Activated CD4-positive, alpha-beta T cell treated with anti-CD3 and anti-CD28 coated beads for 48 hours (primary cell): ENCODE data around the gene SELP.
"Not testable (repeated sequence)": the region's sequence is repeated elsewhere in the genome, so short reads cannot be mapped to it uniquely, and the experiment has no call there.

Source experiments
- DNase-seq: peaks from one replicate; pipeline ENCODE4 v3.0.0-alpha.2; 2020

Gene SELP

DNA sequence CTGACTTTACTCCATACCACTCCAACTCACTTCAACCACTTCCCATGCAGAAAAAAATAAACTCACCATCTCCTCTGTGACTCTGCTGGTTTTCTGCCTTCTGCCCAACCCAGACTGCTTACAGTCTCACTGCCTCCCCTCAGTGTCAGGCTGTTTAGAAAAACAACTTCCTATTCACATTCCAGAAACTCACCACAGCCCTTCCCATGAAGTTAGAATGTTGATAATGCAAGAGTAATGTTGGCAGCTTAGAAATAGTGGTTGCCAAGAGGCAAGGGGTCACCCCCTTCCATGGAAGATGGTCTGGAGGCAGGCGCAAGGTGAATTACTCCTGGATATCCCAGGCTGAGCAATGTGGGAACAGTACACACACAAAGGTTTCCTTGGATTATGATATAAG is at the start of gene SELP:
TSS of gene SELP (minus strand) at position 119 of the 400 bp plus-strand sequence. CDS start at position 69, 50 bp downstream.
- DNase-seq, result no peak

DNA sequence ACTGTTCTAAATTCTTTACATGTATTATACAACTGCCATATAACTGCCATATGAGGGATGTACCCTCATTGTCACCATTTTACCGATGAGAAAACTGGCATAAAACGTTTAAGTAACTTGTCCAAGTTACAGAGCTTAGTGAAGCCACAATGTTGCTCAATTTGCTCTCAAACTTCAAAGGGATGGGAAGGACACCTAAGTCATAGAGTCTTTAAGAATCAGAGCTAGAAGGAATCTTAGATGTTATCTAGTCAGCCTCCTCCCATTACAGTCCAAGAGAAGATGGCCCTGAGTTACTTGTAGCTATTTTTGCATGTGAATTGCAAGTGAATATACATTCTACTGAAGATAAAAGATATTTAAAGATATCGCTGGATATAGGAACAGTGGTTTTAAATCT is 49.8 kb upstream of the SELP start:
- DNase-seq, result no peak

DNA sequence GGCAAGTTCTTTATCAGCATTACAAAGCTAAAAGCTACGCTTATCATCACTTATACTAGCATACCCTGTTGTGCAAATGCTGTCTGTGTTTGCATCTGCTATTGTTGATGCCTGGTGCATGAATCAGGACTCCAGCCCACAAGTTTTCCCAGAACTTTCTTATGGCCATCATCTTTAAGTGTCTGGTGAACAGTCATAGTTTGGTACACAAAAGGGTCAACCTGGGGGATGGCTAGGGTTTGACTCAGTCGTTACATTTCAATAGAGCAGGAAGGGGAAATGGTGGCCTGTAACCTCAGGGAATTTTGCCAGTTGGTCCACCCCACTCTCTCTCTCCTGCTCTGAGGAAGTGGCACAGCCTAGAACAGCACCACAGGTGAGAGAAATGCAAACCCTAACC is 46.1 kb upstream of the SELP start:
- DNase-seq, result no peak

DNA sequence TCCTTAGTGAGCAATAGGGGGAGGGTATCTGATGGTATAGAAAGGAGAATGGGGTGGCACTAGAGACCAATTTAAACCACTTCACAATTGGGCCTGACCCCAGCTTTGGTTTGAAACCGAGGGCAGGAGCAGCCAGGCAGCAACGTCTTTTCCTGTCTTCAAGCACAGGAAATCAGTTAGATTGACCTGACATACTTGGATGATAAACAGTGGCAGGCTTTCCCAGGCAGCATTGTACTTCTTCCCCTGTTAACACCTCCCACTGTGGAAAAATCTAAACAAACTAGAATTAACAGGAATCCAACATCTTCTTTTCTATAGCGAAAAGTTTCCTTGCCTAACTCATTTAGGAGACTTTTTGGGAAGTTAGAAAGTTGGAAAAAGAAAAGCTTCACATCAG is 40.9 kb upstream of the SELP start:
- no peak for DNase-seq

DNA sequence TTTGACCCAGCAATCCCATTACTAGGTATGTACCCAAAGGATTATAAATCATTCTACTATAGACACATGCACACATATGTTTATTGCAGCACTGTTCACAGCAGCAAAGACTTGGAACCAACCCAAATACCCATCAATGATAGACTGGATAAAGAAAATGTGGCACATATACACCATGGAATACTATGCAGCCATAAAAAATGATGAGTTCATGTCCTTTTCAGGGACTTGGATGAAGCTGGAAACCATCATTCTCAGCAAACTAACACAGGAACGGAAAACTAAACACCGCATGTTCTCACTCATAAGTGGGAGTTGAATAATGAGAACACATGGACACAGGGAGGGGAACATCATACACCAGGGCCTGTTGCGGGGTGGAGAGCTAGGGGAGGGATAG is 40.3 kb upstream of the SELP start:
- not testable (repeated sequence) for DNase-seq

DNA sequence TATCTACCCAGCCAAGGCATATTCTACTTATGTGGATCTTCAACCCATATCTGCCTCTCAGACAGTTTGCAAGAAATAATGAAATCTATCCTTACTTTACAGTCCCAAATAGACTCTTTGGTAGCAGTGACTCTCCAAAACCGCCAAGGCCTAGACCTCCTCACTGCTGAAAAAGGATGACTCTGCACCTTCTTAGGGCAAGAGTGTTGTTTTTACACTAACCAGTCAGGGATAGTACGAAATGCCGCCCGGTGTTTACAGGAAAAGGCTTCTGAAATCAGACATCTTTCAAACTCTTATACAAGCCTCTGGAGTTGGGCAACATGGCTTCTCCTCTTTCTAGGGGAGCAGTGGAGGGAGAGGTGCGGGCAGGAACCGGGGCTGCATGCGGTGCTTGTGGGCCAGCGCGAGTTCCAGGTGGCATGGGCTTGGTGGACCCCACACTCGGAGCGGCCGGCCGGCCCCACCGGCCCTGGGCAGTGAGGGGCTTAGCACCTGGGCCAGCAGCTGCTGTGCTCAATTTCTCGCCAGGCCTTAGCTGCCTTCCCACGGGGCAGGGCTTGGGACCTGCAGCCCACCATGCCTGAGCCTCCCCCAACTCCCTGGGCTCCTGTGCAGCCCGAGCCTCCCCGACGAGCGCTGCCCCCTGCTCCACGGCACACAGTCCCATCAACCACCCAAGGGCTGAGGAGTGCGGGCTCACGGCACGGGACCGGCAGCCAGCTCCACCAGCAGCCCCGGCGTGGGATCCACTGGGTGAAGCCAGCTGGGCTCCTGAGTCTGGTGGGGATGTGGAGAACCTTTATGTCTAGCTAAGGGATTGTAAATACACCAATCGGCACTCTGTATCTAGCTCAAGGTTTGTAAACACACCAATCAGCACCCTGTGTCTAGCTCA is 38.0 kb upstream of the SELP start:
- peak; percentile 33 for DNase-seq

DNA sequence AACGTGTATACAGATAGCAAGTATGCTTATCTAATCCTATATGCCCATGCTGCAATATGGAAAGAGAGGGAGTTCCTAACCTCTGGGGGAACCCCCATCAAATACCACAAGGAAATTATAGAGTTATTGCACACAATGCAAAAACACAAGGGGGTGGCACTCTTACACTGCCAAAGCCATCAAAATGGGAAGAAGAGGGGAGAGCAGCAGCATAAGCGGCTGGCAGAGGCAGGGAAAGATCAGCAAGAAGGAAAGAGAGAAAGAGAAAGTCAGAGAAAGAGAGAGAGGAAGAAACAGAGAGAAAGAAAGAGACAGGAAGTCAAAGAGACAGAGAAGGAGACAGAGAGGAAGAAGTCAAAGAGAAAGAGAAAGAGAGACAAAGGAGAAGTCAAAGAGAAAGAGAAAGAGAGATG is 37.3 kb upstream of the SELP start:
- DNase-seq, result not testable (repeated sequence)

DNA sequence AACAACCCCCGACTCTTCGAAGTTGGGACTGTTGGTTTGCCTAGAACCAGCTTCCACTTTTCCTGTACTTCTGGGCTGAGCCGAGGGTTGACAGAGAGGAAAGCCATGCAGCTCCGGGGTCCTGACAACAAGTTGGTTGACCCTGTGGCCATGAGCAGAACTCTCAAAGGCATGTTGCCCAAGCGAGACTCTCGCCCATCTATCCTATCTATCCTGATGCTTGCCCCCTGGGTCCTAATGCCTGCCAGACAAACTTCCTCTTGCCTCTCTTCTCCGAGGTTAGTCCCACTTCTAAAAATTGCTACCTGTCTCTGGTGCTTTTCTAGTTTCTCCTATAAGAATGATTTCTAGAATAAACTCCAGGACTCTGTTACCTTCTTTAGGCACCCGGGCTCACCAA is 32.8 kb upstream of the SELP start:
- DNase-seq, result not testable (repeated sequence)

DNA sequence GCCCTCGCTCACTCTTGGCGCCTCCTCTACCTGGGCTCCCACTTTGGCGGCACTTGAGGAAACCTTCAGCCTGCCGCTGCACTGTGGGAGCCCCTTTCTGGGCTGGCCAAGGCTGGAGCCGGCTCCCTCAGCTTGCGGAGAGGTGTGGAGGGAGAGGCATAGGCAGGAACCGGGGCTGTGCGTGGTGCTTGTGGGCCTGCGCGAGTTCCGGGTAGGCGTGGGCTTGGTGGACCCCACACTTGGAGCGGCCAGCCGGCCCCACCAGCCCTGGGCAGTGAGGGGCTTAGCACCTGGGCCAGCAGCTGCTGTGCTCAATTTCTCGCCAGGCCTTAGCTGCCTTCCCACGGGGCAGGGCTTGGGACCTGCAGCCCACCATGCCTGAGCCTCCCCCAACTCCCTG is 31.1 kb upstream of the SELP start:
- not testable (repeated sequence) for DNase-seq

DNA sequence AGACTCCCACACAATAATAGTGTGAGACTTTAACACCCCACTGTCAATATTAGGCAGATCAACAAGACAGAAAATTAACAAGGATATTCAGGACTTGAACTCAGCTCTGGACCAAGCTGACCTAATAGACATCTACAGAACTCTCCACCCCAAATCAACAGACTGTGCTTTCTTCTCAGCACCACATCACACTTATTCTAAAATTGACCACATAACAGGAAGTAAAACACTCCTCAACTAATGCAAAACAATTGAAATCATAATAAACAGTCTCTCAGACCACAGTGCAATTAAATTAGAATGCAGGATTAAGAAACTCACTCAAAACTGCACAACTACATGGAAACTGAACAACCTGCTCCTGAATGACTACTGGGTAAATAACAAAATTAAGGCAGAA is 28.9 kb upstream of the SELP start:
- DNase-seq, result not testable (repeated sequence)

DNA sequence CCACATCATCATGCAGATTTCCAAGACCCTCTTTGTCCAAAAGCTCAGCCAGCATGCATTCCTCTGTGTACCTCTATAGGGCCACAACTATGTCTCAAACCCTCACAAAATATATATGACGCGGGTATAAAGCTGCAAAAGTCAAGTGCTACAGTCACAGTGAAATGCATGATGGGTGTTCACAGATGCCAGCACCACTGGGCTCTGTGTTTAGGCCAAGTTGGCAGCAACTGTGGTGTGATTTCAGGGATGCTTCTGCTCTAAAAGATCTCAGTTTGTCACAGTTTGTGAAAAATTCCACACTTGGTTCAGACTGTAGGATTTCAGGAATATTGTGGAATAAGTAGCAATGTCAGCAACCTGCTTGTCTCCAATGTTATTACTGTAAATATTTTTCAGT is 23.9 kb upstream of the SELP start:
- DNase-seq, result no peak

DNA sequence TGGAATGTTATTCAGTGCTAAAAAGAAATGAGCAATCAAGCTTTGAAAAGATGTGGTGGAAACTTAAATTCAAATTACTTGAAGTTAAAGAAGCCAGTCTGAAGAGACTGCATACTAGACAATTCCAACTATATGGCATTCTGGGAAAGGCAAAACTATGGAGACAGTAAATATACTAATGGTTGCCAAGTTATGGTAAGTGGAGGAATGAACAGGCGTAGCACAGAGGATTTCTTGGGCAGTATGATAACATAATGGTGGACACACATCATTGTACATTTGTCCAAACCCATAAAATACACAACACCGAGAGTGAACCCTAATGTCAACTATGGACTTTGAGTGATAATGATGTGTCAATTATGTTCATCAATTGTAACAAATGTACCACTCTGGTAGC is 21.1 kb upstream of the SELP start:
- DNase-seq, result no peak

DNA sequence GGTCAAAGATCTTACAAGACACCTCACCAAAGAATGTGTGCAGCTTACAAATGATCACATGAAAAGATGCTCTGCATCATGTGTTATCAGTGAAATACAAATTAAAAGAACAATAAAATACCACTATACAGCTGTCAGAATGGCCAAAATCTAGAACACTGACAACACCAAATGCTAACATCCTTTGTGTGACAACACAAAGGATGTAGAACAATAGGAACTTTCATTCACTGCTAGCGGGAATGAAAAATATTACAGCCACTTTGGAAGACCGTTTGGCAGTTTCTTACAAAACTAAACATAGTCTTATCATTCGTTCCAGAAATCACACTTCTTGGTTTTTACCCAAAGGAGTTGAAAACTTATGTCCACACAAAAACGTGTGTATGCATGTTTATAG is 20.6 kb upstream of the SELP start:
- DNase-seq, result no peak

DNA sequence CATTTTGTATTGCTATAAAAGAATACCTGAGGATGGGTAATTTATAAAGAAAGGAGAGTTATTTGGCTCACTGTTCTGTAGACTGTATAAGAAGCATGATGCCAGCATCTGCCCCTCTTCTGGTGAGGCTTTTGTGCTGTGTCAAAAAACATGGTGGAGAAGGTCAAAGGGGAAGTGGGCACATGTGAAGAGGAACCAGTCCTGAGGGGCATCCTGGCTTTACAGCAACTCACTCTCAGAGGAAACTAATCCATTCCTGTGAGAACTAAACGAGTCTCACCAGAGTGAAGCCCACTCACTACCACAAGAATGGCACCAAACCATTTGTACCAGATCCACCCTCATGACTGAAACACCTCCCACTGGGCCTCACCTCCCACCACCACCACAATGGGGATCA is 18.8 kb upstream of the SELP start:
- no peak for DNase-seq

DNA sequence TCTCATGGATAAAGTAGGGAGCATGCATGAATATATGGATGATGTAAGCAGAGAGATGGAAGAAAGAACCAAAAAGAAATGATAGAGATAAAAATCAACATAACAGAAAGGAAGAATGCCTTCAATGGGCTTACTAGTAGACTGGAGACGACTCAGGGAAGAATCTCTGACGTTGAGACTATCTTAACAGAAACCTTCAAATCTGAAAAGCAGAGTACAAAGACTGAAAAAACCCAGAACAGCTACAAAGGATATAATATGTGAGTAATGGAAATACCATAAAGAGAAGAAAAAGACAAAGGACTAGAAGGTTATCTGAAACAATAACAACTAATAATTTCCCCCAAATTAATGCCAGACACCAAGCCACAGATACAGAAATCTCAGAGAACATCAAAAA is 18.3 kb upstream of the SELP start:
- DNase-seq, result no peak

DNA sequence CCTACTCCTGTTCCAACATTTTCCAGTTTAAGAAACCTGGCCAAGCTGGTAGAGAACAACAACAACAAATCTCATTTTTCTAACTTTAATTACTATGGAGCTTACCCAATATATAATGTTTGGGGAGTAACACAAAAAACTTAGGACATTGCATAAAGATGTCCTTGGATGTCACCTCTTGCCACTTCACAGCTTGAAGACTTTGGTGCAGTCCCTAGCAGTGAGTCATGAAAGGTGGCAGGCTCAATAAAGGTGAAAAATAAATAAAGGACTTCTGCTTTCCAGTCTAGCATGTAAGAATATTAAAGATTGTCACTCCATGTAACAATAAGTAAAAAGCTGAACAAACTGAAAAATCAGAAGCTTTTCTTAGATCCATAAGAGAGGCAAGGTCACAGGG is 17.6 kb upstream of the SELP start:
- no peak for DNase-seq

DNA sequence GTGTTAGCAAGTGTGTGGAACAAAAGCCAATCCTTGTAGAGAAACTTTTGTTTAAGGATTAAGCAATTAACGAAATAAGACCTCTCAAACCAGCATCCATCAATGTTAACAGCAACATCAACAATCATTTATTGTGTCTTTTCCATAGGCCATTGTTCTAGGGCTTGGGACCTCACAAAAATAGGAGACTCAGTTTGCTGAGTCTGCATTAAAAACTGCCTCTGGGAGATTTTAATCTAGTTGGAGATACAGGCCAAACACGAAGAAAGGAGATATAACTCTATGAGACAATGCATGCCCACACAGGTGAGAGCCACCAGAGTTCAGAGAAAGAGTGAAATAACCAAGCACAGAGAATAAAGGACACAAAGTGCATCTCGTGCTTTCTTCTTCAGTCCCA is 14.4 kb upstream of the SELP start:
- DNase-seq, result no peak

DNA sequence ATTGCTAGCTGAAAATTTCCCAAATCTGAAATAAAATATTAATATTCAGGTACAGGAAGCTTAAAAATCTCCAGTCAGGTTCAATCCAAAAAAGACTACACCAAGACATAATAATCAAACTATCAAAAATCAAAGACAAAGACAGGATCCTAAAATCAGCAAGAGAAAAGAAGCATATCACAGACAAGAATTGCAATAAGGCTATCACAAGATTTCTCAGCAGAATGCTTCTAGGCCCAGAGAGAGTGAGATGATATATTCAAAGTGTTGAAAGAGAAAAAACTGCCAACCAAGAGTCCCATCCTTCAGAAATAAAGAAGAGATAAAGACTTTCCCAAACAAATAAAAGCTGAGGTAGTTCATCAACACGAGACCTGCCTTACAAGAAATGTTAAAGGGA is 5.0 kb upstream of the SELP start:
- no peak for DNase-seq

DNA sequence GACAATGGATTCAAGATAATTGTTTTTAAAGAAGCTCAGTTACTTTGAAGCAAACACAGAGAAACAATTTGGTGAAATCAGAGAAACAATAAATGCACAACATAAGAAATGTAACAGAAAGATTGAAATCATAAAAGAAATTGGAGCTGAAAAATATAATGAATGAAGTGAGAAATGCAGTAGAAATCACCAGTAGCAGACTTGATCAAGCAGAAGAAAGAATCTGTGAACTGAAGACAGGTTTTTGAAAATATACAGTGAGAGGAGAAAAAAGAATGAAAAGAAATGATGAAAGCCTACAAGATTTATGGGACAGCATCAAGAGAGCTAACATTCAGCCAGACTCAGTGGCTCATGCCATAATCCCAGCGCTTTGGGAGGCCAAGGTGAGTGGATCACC is 4.2 kb upstream of the SELP start:
- DNase-seq, result no peak

DNA sequence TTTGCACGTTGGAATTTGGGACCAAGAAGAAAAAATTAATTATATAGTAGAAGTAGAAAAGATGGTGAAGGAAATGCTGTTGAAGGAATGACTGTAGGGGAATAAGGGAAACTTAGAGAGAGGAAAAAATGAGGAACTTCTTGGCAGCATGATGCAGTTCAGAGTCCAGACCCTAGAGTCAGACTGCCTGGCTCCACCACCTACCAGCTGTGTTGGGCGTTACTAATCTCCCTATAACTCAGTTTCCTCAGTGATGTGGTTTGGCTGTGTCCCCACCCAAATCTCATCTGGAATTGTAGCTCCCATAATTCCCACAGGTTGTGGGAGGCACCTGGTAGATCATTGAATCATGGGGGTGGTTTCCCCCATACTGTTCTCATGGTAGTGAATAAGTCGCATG is 1.3 kb upstream of the SELP start:
- no peak for DNase-seq

DNA sequence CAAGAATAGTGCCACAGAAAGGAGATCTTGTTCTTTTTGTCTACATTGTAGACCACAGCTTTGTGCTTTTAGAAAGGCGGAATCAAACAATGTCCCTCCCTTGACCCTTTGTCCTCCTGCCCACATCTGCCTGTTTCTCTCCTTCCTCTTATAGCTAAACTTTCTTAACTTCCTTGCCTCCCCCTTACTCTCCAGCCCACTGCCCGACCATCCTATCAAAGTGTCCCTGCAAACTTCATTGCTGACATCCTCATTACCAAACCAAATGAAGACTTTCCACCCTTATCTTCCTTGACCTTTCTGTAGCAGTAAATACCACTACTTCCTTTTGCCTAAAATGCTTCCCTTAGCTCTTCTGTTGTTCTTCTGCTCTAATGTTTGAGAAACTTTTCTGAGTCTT is 5.0 kb downstream of the SELP start:
- DNase-seq, result no peak

DNA sequence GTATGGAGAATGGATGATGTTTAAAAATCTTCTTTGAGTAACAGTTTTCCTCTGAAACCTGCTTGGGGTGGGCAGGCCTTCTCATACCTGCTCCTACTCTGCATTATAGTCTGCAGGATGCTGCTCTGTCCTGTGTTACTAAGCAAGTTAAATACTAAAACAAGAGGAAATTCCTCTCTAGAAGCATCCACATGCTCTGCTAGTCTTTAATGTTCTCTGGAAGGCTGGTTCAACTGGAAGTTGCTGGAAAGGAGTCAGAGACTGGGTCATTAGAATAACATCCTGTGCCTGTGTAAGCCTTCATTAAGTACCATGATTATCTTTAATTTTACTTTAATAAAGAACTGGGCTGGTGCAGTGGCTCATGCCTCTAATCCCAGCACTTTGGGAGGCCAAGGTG is 5.8 kb downstream of the SELP start:
- no peak for DNase-seq

DNA sequence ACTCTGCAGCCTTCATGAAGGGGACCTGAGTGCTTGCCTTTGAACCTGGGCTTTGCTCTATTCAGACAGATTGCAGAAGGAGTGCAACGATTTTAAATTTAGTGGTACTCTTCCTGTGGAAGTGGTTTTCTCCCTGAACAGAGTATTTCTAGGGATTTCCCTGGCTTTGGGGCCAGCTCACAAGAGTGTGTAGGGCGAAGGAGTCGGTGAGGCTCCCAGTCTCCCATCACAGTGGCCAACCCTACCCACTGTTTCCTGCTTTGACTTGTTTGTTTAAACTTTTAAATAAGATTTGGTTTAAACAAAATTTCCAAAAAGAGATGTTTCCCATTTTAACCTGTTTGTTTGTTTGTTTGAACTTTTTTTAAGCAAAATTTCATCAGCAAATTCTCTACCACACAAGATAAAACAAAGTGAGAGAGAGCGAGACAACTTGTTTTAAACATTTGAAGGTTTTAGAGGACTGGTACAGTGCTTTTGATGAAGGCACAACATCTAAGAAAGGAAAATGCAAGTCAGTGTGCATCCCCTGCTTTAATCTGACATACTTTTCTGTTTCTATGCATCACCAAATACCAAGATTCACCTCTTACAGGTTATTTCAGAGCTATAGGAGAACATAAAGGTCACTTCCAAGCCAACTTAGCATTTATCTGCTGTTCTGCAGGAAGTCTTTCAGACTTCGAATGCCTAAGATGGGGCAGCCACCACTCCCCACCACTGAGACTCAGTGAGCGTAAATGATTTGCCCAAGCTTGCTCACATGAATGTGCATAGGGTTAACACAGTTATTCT is 6.6 kb downstream of the SELP start:
- peak; percentile 15 for DNase-seq

DNA sequence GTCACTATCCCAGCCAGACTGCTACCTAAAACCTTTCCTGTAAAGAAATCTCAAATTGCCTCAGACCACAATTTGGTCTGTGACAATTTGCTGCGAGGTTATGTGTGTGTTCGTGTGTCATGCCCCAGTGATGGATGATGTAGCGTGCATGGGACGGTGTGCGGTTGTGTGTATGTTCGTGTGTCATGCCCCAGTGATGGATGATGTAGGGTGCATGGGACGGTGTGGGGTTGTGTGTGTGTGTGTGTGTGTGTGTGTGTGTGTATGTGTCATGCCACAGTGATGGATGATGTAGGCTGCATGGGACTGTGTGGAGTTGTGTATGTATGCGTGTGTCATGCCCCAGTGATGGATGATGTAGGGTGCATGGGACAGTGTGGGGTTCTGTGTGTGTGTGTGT is 9.4 kb downstream of the SELP start:
- DNase-seq, result no peak
